Cardiac muscle cell (in vitro differentiated cells and primary cell): ENCODE measurements around the gene SUGP1. TPM values are rescaled to one million over a fixed set of nuclear protein-coding genes. Genes with fewer than 3 reads are reported as not detected.
"Not testable (repeated sequence)": the region's sequence is repeated elsewhere in the genome, so short reads cannot be mapped to it uniquely, and the experiment has no call there.

Experiments used
- DNase-seq, 2 donors: peaks; one replicate each; pipeline versions ENCODE4 v3.0.0 to v3.0.0-alpha.2; 2010 to 2017; ENCODE audit warnings: low read depth in 1 of 2, low spot score in 1 of 2
- H3K27ac ChIP-seq: fragments of 200-600 bp; sonication (generic); 2 replicates; pipeline ENCODE4 v1.5.1; 2016
- H3K27me3 ChIP-seq: fragments of 200-600 bp; sonication (generic); 2 replicates; pipeline ENCODE4 v1.6.0; 2016; ENCODE audit warnings: control low read depth
- H3K36me3 ChIP-seq: fragments of 200-600 bp; sonication (generic); 2 replicates; pipeline ENCODE4 v1.5.1; 2016; ENCODE audit warnings: control low read depth
- H3K4me1 ChIP-seq: fragments of 200-600 bp; sonication (generic); 2 replicates; pipeline ENCODE4 v1.8.1; 2017; ENCODE audit warnings: low read depth, mild to moderate bottlenecking, mixed run types
- H3K4me3 ChIP-seq: fragments of 200-600 bp; sonication (generic); 2 replicates; pipeline ENCODE4 v1.5.1; 2016; ENCODE audit warnings: mild to moderate bottlenecking
- H3K9me3 ChIP-seq: fragments of 200-600 bp; sonication (generic); 2 replicates; pipeline ENCODE4 v1.5.1; 2017; ENCODE audit warnings: low read depth, mild to moderate bottlenecking, control low read depth
- CTCF ChIP-seq: IDR thresholded peaks from 2 replicates; pipeline ENCODE4 v1.5.1; 2012; ENCODE audit warnings: low read depth, mild to moderate bottlenecking, low read length
- polyA plus RNA-seq: library from polyadenylated mRNA; unstranded; fragments of >200 nt; fragmentation: Nextera tagmentation; extraction: Ambion mirVana; gene quantifications from 2 replicates; pipeline ENCODE4 v1.2.1, GENCODE V29; 2016
- total RNA-seq: library from RNA; depleted of rRNA; stranded (reverse); fragments of >200 nt; gene quantifications from 2 replicates; pipeline ENCODE4 v1.2.3, GENCODE V29; 2016

The SUGP1 gene
- total and polyA plus RNA-seq, 2 experiments from 2014 or later, result 74.5 to 84.6 TPM

DNA sequence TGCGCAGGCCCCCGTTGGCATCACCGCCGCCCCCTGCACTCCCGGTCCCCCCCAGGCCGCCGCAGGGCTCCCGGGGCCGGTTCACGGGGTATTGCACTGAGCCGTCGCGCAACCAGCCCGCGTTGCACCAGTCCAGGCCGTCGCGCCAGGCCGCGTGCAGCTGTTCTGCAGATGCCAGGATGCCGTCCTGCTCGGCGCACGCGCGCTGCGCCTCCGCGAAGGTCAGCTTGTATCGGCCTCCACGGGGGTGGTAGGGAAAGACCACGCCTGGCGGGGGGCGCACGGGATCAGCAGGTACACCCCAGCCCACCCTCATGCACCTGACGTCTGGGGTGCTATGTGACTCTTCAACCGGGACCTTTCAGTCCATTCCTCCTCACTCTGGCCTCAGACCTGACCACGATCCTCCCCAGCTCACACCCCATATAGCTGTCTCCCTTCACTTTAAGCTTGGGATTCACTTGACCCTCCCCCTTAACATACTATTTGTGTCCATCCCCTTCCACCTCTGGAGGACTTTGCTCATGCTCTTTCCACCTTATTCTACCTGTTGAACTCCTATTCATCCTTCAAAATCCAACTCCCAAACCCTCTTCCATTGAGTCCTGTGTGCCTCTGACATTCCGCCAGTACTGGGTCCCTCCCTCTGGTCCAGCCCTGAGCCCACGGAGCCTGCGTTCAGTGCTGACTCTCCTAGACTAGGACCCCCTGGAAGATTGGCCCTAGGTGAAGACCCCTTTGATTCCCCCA lies 61.5 kb downstream of the SUGP1 start:
- Histone ChIP-seq H3K4me1 (no peaks in the 10 kb centered on the region), H3K27me3 (peaks cover 18% of the 10 kb centered on the region), H3K36me3 (no peaks in the 10 kb centered on the region), H3K4me3 (no peak overlapping the region), H3K9me3 (no peaks in the 10 kb centered on the region), H3K27ac (no peak overlapping the region)
- no peak for DNase-seq
- no peak for TF ChIP-seq CTCF

DNA sequence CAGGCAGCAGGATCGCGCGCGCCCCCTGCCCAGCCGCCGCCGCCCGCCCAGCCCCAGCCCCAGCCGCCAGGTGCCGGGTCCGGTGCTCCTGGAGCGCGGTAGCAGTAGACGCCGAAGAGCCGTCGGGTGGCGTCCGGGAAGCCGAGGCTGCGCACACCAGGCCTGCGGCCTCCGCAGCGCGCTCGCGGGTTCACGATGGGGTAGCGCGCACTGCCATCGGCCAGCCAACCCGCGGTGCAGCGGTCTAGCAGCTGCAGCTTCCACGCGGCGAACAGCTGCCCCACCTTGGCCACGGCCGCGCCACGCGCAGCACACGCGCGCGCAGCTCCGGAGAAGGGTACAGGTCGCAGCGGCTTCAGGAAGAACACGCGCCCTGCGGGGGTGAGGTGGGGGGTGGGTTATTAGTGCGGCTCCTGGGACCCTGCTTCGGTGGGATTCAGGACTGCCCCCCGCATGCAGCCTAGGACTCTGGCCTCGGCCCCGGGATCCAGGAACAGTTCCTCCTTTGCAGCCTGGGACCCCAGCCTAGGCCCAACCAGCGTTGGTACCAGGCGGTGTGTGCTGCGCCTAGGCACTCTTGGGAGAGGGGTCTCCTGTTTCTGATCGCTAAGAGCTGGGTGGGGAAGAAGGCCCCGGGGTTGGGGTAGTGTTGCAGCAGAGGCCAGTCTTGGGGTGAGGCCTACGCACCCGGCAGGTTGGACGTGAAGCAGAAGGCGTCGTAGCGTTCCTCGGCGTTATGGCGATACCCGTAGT lies 62.3 kb downstream of the SUGP1 start:
- H3K4me1 ChIP-seq, result no peaks in the 10 kb centered on the region
- no peaks in the 10 kb centered on the region for H3K9me3 ChIP-seq
- H3K36me3 ChIP-seq, result no peaks in the 10 kb centered on the region
- no peak for TF ChIP-seq CTCF
- no peak overlapping the region for H3K27ac ChIP-seq
- H3K4me3 ChIP-seq, result no peak overlapping the region
- H3K27me3 ChIP-seq, result peaks cover 14% of the 10 kb centered on the region
- DNase-seq, result no peak

- Histone ChIP-seq H3K9me3 (no peaks in the 10 kb centered on the region), H3K4me1 (no peaks in the 10 kb centered on the region), H3K27me3 (peaks cover 9% of the 10 kb centered on the region), H3K27ac (no peak overlapping the region), H3K36me3 (no peaks in the 10 kb centered on the region), H3K4me3 (no peak overlapping the region)
- DNase-seq, result no peak
- no peak for TF ChIP-seq CTCF
Measured at GRCh38 chr19:19257137-19257536, 63.2 kb downstream of the SUGP1 start.

DNA sequence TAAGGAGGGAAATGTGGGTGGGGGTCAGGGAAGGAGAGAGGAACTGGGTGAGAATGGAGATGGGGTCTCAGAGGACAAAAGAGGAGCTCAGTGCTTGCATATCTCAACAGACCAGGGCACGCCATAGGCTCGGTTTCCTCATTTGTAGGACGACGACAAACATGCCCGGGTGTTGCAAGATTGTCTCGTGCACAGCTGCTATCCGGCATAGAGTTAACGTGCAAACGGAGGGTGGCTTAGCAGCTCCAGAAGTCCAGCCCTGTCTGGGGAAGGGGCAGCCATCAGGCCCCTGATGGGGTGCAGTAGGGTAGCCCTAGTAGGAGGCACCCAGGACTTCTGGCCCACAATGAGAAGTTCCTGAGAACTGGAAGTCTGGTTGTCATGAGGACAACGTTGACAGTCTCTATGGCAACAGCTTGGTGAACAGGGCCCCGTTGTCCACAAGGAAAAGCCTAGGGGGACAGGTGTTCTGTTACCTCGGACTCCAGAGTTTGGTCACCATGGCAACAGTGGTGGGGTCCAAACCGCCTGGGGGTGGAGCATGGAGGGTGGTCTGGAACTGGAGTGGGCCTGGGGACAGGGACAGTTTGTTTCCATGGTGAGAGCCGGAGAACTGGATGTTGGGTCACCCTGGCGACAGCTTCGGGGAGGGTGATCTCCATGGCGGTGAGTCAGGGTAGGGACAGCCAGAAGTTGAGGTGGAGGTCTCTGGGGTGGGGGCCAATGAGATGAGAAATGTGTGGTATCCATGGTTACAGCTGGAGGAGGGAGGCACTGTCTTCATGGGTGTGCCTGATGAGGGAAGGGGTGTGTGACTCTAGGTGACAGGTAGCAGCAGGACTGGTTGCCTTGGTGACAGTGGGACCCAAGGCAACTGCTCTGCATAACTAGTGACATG lies 64.0 kb downstream of the SUGP1 start:
- Histone ChIP-seq H3K4me1 (no peaks in the 10 kb centered on the region), H3K9me3 (no peaks in the 10 kb centered on the region), H3K36me3 (no peaks in the 10 kb centered on the region), H3K27me3 (peaks cover 12% of the 10 kb centered on the region), H3K27ac (no peak overlapping the region), H3K4me3 (no peak overlapping the region)
- no peak for TF ChIP-seq CTCF
- DNase-seq, result no peak

DNA sequence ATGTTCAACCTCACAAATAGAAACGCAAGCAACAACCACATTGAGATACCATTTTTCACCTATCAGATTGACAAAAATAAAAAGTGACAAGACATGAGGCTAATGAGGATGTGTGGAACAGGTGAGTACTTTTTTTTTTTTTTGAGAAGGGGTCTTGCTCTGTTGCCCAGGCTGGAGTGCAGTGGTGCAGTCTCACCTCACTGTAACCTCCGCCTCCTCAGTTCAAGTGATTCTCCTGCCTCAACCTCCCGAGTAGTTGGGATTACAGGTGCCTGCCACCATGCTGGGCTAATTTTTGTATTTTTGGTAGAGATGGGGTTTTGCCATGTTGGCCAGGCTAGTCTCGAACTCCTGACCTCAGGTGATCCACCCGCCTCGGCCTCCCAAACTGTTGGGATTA lies 66.9 kb downstream of the SUGP1 start:
- H3K4me1 ChIP-seq, DNase-seq, H3K36me3 ChIP-seq, H3K27ac ChIP-seq, H3K9me3 ChIP-seq, H3K4me3 ChIP-seq: not testable (repeated sequence)
- peaks cover 25% of the 10 kb centered on the region for H3K27me3 ChIP-seq
